OCI-LY1 (cell line): Measurements from ENCODE around the gene CYTL1.
"Not testable (repeated sequence)": the region's sequence is repeated elsewhere in the genome, so short reads cannot be mapped to it uniquely, and the experiment has no call there.

Experiments
- H2AFZ ChIP-seq: fragments of 200-600 bp; sonication (generic), shearing (Covaris generic); 2 replicates; pipeline ENCODE4 v1.6.0; 2014; ENCODE audit warnings: antibody characterized with exemption, mild to moderate bottlenecking, low read length
- H3F3A ChIP-seq: fragments of 200-600 bp; sonication (generic), shearing (Covaris generic); 2 replicates; pipeline ENCODE4 v1.6.0; 2014; ENCODE audit warnings: mild to moderate bottlenecking, antibody characterized with exemption, low read length, moderate library complexity; ENCODE audit not compliant: insufficient read depth
- H3K27ac ChIP-seq: fragments of 200-600 bp; sonication (generic); 2 replicates; pipeline ENCODE4 v1.5.1; 2014; ENCODE audit warnings: low read length, mixed run types, mild to moderate bottlenecking, low read depth; ENCODE audit not compliant: poor library complexity, severe bottlenecking
- H3K27me3 ChIP-seq: fragments of 200-600 bp; sonication (generic); 2 replicates; pipeline ENCODE4 v1.6.0; 2014; ENCODE audit warnings: antibody characterized with exemption, mild to moderate bottlenecking, low read length, moderate library complexity; ENCODE audit not compliant: insufficient read depth
- H3K36me3 ChIP-seq: fragments of 200-600 bp; sonication (generic); 2 replicates; pipeline ENCODE4 v1.6.1; 2014; ENCODE audit warnings: mild to moderate bottlenecking, antibody characterized with exemption, low read length, moderate library complexity, mixed read lengths; ENCODE audit not compliant: insufficient read depth
- H3K4me1 ChIP-seq: fragments of 200-600 bp; sonication (generic); 2 replicates; pipeline ENCODE4 v1.5.1; 2014; ENCODE audit warnings: mild to moderate bottlenecking, low read length, moderate library complexity; ENCODE audit not compliant: insufficient read depth, severe bottlenecking
- H3K4me2 ChIP-seq: fragments of 200-600 bp; sonication (generic), shearing (Covaris generic); 2 replicates; pipeline ENCODE4 v1.6.1; 2014; ENCODE audit warnings: low read length
- H3K4me3 ChIP-seq: fragments of 200-600 bp; sonication (generic); 2 replicates; pipeline ENCODE4 v1.5.1; 2014; ENCODE audit warnings: low read length, low read depth, mild to moderate bottlenecking, mixed read lengths; ENCODE audit not compliant: poor library complexity, severe bottlenecking
- H3K79me2 ChIP-seq: fragments of 200-600 bp; shearing (Covaris generic); 2 replicates; pipeline ENCODE4 v1.6.1; 2016; ENCODE audit warnings: mixed run types, low read length, mixed read lengths; ENCODE audit not compliant: insufficient read depth
- H3K9ac ChIP-seq: fragments of 200-600 bp; sonication (generic), shearing (Covaris generic); 2 replicates; pipeline ENCODE4 v1.6.1; 2014; ENCODE audit warnings: mild to moderate bottlenecking, low read length, mixed read lengths
- H3K9me2 ChIP-seq: fragments of 200-600 bp; sonication (generic), shearing (Covaris generic); 2 replicates; pipeline ENCODE4 v1.6.1; 2014; ENCODE audit warnings: low read depth, mild to moderate bottlenecking, low read length, mixed read lengths
- H3K9me3 ChIP-seq: fragments of 200-600 bp; shearing (Covaris generic); 2 replicates; pipeline ENCODE4 v1.6.1; 2014; ENCODE audit warnings: low read length, mixed read lengths
- H4K20me1 ChIP-seq: fragments of 200-600 bp; sonication (generic), shearing (Covaris generic); 2 replicates; pipeline ENCODE4 v1.6.0; 2016; ENCODE audit warnings: mild to moderate bottlenecking, low read length; ENCODE audit not compliant: insufficient read depth
- CTCF ChIP-seq: fragments of 200-600 bp; sonication (generic), shearing (Covaris generic); IDR thresholded peaks from 2 replicates; pipeline ENCODE4 v1.5.1; 2017; ENCODE audit warnings: mild to moderate bottlenecking, antibody characterized with exemption, low read length, moderate library complexity, mixed read lengths
- EZH2 ChIP-seq: fragments of 200-600 bp; sonication (generic), shearing (Covaris generic); IDR thresholded peaks from 2 replicates; pipeline ENCODE4 v1.8.0; 2017; ENCODE audit warnings: borderline replicate concordance, mixed run types, mild to moderate bottlenecking, antibody characterized with exemption, low read length, moderate library complexity, mixed read lengths

The CYTL1 gene

GRCh38 chr4:5003918-5004317, 15.3 kb downstream of the CYTL1 start:
- no peak overlapping the region for H3K9ac ChIP-seq
- no peak for TF ChIP-seq EZH2

GRCh38 chr4:5003372-5003857, 15.8 kb downstream of the CYTL1 start:
- no peak for TF ChIP-seq CTCF
- no peak for TF ChIP-seq EZH2
- no peaks in the 10 kb centered on the region for H3K9me3 ChIP-seq
- no peaks in the 10 kb centered on the region for H3F3A ChIP-seq

More at GRCh38 chr4:5003918-5004317, 15.3 kb downstream of the CYTL1 start:
- Histone ChIP-seq H3K9me3 (no peaks in the 10 kb centered on the region), H3F3A (no peaks in the 10 kb centered on the region), H3K4me2 (no peak overlapping the region), H3K79me2 (no peaks in the 10 kb centered on the region), H3K4me1 (no peaks in the 10 kb centered on the region), H3K9me2 (no peaks in the 10 kb centered on the region), H3K27ac (no peak overlapping the region), H4K20me1 (no peaks in the 10 kb centered on the region), H2AFZ (no peak overlapping the region), H3K27me3 (no peaks in the 10 kb centered on the region), H3K4me3 (no peak overlapping the region), H3K36me3 (no peaks in the 10 kb centered on the region)

GRCh38 chr4:5001641-5002040, 17.6 kb downstream of the CYTL1 start:
- H3F3A ChIP-seq, H4K20me1 ChIP-seq, H3K4me1 ChIP-seq, H3K27me3 ChIP-seq, H2AFZ ChIP-seq, H3K9me3 ChIP-seq, H3K79me2 ChIP-seq, H3K9ac ChIP-seq, H3K27ac ChIP-seq, H3K9me2 ChIP-seq, H3K4me2 ChIP-seq, H3K36me3 ChIP-seq, H3K4me3 ChIP-seq: not testable (repeated sequence)

More at GRCh38 chr4:5003372-5003857, 15.8 kb downstream of the CYTL1 start:
- H3K4me2 ChIP-seq = no peak overlapping the region
- H3K9me2 ChIP-seq = no peaks in the 10 kb centered on the region
- no peak overlapping the region for H3K27ac ChIP-seq
- no peaks in the 10 kb centered on the region for H3K4me1 ChIP-seq
- no peak overlapping the region for H3K4me3 ChIP-seq
- no peak overlapping the region for H3K9ac ChIP-seq
- no peaks in the 10 kb centered on the region for H4K20me1 ChIP-seq
- no peak overlapping the region for H2AFZ ChIP-seq
- no peaks in the 10 kb centered on the region for H3K27me3 ChIP-seq
- H3K36me3 ChIP-seq = no peaks in the 10 kb centered on the region
- H3K79me2 ChIP-seq = no peaks in the 10 kb centered on the region

GRCh38 chr4:4996935-4997334, 22.3 kb downstream of the CYTL1 start:
- not testable (repeated sequence) for H3K9me3 ChIP-seq, H4K20me1 ChIP-seq, H3K9ac ChIP-seq, H3K27ac ChIP-seq, H3K4me2 ChIP-seq, H3K36me3 ChIP-seq, H3K9me2 ChIP-seq, H3K79me2 ChIP-seq, H3K27me3 ChIP-seq, H2AFZ ChIP-seq, H3K4me1 ChIP-seq, H3K4me3 ChIP-seq, H3F3A ChIP-seq

- H3K9me2 ChIP-seq = no peaks in the 10 kb centered on the region
- no peak overlapping the region for H2AFZ ChIP-seq
- no peaks in the 10 kb centered on the region for H4K20me1 ChIP-seq
- H3K79me2 ChIP-seq = no peaks in the 10 kb centered on the region
- H3F3A ChIP-seq = no peaks in the 10 kb centered on the region
- TF ChIP-seq CTCF (no peak), EZH2 (no peak)
- H3K4me2 ChIP-seq = no peak overlapping the region
- H3K9ac ChIP-seq = no peak overlapping the region
- no peak overlapping the region for H3K27ac ChIP-seq
- H3K27me3 ChIP-seq = no peaks in the 10 kb centered on the region
- no peaks in the 10 kb centered on the region for H3K9me3 ChIP-seq
- H3K4me1 ChIP-seq = peaks cover 6% of the 10 kb centered on the region
- H3K36me3 ChIP-seq = no peaks in the 10 kb centered on the region
- H3K4me3 ChIP-seq = no peak overlapping the region
Observed at GRCh38 chr4:4995908-4996265, 23.4 kb downstream of the CYTL1 start.
